ENCODE results near the gene FRK. TPM values are rescaled to one million over a fixed set of nuclear protein-coding genes. Genes with fewer than 3 reads are reported as not detected.

Gene FRK
- total RNA-seq, 1 donor from 2014 or later = not detected

Other genes starting within 250 kb of the FRK start
- gene NT5DC1, start 40.0 kb upstream of the FRK start, total RNA-seq = 38.1 and 38.9 TPM in 2 replicates
- gene COL10A1, start 65.2 kb upstream of the FRK start, total RNA-seq = not detected in 2 replicates
- gene TSPYL4, start 193.2 kb upstream of the FRK start, total RNA-seq = 22.1 and 22.2 TPM in 2 replicates
- gene TSPYL1, start 219.0 kb upstream of the FRK start, total RNA-seq = 39.1 and 41.2 TPM in 2 replicates

Measured in activated CD4-positive, alpha-beta T cell treated with anti-CD3 and anti-CD28 coated beads, Interleukin-2, amount 10 ng/mL, durations not matched to agents 24 days and 14 days (primary cell).